GM19452 (cell line): ENCODE results near the gene MXD4.
A peak's percentile ranks its signal among the peaks of the same experiment; 100 is the strongest.

ENCODE experiments used
- ATAC-seq: cut with Tn5 transposase; IDR thresholded peaks from one replicate; pipeline ENCODE4 v1.9.1; 2021; ENCODE audit not compliant: unreplicated experiment

MXD4 gene

DNA sequence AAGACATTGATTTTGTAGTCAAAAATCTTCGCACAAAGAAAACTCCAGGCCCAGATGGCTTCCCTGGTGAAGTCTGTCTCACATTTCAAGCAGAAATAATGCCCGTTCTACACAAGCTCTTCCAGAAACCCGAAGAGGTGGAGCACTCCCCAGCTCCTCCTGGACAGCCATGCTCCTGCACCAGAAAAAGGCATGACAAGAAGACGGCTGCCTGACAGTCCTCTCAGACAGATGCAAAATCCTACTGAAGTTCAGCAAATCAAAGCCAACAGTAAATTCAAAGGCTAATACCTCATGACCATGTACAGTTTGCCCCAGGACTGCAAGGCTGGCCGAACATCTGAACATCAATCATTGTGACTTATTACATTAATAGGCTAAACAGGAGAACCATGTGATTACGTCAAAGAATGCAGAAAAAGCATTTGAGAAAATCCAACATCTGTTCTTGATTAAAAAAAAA lies 30.8 kb upstream of the MXD4 start:
- no peak for ATAC-seq

DNA sequence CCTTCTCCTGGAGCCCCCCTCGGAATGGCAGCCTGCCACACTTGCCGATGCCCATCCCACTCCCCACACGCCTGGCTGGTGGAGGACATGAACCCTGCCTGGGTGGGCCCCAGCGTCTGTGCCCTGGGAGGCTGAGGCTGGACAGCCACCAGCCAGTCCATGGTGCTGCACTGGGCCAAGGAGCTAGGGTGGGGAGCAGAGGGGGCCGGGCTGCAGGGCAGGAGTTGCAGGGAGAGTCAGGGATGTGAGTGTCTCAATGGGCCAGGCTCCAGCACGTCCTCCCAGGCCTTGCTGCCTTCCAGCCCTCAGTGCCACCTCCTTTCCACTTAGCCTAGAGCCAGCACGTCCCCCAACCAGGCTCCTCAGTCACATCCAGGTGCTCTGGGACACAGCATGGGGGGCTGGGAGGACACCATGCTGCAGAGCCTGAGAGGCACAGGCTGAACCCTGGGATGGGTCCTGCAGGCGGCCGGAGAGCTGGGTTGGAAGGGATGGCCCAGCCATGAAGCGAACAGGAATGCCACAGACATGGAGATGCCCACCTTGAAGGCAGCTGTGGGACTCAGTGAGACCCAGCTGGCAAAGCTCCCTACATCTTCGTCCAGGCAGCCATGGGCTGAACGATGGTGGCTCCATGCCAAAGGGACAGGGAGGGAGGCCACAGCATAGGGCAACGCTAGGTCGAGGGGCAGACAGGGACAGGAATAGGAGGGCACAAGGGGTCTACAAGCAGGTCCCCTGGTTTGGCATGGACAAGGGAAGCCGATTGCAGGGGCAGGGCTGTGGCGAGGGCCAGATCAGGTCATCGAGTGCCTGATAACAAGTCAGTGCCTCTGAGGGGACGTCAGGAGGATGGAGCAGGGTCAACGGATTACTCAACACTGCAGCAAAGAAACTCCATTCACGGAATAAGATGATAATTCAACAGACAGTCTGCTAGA lies 30.1 kb upstream of the MXD4 start:
- ATAC-seq: no peak

DNA sequence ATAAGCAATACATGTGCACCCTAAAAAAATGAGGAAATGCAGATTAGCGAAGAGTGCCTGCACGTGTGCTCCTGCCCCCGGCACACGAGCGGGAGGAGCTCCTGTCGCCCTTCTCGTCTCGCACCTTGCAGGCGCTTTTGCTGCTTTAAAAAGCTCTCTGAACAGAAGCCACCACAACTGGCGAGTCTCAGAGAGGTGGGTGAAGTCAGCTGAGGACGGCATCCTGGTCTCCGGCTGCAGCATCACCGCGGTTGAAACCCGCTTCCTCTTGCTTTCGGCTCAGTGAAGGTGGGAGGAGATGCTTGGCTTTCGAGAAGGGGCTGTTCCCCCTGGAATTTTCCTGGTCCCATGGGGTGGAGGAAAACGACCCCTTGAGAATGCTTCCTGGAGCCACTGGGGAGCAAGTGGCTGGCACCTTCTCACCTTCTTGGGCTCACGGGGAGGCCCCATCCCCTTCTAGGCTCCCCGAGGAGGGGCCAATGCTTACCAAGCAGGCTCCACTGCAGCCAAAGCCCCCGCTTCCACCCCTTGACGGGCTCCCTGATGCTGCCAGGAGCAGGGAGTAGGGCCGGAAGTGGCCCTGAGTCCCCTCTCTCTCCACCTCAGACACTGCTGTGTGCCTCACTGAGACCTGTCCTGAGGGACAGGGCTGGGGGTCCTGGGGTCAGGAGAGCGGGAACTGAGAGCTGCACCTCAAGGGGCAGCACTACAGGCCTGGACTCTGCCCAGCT lies 29.2 kb upstream of the MXD4 start:
- ATAC-seq: peak; percentile 46

DNA sequence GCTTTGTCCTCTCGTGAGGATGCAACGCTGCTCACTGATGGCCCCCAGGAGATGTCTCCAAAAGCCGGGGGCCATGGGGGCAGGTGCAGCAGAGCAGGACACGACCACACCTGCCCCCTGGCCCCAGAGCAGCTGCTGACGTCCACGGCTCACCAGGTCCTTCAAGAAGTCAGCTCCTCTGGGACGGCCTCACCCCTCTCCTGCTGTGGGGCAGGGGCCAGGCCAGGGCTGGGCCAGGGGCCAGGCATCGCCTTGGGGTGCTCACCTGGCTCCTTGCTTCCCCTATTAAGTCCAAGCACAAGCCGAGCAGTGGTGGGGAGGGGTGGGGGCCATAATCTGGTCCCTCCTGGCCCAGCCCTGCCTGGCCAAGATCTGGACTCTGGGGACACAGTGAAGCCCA lies 28.6 kb upstream of the MXD4 start:
- no peak for ATAC-seq

DNA sequence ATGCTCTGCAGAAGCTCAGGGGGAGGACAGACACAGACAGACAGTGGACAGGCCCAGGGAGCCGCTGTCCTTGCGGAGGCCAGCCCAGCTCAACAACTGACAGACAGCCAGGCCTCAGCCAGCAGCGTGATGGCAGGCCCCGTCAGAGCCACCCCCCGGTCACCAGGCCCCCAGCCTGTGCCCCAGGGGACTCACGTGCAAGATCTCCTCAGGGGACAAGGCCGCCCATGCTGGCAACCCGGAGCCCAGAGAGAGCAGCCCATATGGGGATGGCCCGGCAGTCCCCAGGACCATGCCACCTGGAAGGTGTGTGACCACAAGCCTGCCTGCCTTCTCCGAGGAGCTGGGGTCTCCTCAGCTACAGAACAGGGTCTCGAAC lies 28.0 kb upstream of the MXD4 start:
- no peak for ATAC-seq

DNA sequence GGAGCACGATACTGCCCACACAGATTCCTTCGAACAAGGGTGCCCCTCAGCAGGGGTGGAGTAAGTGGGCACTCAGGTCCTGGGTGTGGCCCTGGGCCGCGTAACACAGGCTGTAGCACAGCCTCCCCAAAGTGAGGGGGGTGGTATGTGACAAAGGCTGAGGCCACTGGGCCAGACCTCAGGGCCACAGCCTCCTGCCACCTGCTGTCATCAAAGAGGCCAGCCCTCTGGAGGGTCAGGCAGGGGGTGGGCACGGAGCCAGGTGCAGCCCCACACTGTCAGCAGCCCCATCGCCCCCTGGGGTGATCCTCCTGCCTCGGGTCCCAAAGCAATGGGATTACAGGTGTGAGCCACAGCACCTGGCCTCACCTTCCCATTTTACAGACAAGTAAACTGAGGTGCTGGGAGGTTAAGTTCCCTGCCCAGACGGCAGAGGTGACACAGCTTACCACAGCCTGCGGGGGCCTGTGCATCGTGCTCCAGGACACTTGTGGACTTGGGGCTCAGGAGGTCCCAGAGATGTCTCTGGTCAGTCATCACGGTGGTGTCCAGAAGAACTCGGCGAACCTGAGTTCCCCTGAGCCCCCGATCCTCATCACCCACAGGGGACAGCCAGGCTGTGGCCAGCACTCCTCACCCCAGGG lies 27.5 kb upstream of the MXD4 start:
- no peak for ATAC-seq

DNA sequence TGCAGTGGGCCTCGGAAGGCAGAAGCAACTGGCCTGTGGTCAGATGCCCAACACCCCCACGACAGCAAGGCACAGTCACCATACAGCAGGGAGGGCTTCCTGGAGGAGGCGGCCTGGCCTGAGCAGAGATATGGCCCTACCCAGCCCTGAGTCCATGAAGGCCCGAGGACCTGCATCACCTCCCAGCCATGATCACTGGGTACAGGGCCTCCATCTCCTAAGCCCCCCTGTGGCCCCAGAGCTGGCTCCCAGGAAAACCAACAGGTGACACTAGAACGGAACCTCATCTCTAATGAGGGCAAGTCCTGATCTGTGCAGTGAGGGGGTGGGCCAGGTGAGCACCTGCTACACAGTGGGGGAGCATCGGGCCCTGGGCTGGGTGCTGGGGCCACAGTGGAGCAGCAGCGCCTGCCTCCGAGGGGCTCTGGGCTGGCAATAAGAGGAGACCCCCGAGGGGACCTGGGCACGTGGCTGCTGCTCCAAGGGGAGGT lies 26.2 kb upstream of the MXD4 start:
- no peak for ATAC-seq

DNA sequence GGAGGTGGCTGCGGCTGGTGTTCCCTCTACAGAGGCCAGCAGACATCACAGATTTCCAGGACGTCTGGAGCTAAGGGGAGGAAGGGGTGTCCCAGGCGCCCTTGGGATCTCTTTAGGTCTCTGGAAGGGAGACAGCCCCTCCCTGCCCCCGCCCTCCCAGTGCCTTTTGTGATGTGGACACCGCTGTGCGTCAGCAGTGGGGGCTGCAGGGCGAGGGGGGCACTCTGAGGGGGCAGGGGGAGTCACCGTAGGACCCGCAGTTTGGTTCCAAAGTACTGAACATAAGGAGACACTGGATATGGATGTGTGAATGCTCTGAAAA lies 25.6 kb upstream of the MXD4 start:
- ATAC-seq: no peak

DNA sequence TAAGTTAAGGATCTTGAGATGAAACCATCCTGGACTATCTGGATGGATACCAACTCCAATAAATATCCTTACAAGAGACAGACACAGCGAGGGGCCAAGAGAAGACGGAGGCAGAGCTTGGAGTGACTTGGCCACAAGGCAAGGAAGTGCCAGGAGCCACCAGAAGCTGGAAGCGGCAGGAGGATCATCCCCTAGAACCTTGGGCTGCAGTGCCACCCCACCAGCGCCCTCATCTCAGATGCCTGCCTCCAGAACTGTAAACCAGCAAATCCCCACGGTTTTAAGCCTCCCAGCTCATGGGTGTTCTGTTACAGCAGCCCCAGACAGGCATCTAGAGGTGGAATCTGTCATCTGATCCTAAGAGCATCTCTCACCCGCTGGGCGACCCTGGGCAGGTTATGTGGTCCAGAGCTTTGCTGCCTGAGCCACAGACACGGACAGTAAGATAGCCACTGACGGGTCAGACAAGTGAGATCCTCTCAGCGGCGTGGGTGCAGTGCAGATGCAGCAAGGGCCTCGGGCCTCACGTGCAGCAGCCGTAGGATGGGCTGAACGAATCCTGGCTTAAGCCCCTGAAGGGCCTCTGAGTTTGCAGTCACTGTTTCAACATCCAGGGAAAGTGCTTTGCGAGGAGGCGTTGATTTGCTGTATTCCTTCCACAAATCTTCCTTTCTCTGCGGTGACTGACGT lies 25.1 kb upstream of the MXD4 start:
- no peak for ATAC-seq

DNA sequence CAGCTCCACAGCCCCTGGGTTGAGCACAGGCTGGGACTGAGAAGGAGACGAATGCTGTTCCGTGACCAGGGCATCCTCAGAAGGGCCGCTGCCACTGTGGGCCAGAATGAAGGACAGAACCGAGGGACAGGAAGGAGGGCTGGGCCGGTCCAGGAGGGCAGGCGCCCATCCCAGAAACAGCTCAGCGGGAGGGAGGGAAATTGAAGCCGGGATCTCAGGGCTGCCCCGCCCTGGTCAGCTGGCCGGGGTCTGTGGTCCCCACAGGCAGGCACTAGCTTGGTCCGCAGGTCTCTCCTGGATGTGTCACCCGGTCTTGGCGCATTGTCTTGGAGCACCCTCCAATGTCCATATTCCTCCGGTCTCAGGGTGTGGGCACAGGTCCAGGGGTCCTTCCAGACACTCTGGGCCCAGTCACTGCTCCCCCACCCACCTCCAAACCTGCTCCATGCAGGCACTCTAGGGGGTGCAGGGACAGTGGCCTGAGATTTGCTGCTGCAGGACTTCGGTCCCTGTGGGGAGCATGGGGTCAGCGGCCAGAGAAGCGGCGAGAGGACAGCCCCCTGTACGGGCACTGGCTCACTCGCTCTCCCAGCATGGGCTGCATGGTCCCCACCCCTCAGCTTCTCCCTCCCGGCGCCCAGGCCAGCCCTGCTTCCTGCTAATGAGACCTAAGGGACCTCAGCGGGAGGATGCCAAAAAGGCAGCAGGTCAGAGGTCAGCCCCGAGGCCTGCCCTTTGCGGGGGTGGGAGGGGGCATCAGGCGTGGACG lies 23.9 kb upstream of the MXD4 start:
- ATAC-seq: no peak

DNA sequence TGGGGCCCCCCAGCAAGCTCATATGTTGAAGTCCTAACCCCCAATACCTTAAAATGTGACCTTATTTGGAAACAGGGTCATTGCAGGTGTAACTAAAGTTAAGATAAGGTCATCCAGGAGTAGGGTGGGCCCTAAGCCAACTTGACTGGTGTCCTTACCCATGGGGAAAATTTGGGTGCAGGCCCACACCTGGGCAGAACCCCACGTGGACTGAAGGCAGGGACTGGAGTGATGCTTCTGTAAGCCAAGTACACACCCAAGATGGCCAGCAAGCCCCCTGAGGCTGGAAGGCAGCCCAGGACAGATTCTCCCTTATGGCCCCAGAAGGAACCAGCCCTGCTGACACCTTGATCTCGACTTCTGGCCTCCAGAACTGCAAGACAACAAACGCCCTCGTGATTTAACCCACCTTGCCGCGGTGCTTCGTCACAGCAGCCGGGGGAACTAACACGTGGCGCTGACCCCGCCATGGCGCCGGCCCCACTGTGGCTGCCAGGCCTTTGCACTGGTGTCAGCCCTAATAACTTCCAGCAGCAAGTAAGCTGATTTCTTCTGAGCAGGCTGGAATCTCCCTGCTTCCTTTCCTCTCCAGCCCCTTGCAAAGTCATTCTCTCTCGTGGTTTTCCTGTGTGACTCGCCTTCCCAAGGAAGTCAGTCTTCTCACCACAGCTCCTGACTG lies 23.2 kb upstream of the MXD4 start:
- ATAC-seq: no peak

DNA sequence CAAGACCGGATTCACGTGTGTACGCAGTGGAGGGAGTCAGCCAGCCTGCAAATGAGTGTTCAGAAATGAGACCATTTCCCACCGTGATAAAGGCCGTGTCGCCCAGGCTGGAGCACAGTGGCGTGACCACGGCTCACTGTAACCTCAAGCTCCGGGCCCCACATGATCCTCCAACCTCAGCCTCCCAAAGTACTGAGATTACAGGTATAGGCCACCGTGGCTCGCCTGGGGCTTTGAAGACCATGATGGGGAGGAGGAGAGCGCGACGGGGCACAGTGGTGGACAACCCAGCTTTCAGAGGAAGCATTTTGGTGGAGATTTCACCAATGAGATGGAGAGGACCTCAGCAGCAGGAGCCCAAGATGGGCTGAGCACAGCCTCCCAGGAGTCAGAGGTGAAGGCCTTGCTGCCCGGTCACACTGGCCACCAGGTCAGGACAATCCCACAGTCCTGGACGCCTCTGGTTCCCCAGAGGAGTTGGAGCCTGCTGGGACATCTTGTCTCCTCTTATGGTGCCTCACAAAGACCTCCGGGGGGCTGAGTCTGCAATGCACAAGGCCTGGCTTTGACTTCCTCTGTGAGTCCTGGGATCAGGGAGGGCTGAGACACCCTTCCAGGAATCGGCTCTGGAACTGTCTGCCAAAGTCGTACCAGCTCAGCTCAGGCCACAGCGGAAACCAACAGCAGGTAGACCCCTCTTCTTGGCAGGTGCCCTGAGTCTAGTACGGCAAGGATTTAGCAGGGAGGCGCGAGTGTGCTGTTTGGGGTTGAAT lies 22.4 kb upstream of the MXD4 start:
- ATAC-seq: no peak

DNA sequence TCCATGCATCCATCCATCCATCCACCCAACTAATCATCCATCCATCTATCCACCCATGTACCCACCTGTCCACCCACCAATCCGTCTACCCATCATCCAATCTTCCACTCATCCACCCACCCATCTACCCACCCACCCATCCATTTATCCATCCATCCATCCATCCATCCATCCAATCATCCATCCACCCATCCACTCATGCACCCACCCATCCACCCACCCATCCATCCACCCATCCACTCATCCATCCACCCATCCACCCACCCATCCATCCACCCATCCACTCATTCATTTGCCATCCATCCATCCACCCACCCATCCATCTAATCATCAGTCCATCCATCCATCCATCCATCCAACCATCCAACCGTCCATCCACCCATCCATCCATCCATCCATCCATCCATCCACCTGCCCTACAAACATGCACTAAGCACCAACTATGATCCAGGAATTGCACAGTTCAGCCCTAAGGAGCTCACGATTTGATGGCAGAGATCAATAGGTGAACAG lies 21.3 kb upstream of the MXD4 start:
- no peak for ATAC-seq

DNA sequence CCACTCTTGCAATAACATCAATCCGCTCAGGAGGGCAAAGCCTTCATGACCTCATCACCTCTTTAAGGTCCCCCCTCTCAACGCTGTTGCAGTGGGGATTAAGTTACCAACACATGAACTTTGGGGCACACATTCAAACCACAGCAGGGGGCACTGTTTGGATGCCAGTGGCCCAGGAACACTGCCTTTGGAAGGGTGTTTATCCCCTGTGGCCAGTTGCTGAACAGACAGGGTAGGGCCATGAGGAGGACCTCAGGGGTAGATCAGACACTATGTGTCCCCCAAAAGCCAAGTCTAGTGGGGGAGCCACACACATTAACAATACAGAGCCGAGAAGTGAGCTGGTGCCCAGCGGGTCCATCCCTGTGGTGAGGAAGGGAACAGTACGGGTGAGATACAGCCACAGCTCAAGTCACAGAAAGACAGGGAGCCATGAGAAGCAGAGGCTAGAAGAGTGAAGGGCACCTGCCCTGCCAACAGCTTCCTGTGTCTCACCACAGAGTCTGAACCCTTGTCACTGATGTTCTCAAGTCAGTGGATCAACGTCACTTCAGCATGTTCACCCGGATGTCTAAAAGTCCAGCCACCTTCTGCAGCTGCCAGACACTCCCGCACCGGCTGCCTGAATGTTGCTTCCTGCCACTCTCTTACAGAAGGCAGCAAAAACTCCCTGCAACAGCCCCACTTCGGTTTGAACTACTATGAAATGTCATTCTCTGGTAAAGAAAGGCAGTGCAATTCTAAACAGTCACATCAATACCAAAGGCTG lies 19.9 kb upstream of the MXD4 start:
- peak; percentile 88 for ATAC-seq

DNA sequence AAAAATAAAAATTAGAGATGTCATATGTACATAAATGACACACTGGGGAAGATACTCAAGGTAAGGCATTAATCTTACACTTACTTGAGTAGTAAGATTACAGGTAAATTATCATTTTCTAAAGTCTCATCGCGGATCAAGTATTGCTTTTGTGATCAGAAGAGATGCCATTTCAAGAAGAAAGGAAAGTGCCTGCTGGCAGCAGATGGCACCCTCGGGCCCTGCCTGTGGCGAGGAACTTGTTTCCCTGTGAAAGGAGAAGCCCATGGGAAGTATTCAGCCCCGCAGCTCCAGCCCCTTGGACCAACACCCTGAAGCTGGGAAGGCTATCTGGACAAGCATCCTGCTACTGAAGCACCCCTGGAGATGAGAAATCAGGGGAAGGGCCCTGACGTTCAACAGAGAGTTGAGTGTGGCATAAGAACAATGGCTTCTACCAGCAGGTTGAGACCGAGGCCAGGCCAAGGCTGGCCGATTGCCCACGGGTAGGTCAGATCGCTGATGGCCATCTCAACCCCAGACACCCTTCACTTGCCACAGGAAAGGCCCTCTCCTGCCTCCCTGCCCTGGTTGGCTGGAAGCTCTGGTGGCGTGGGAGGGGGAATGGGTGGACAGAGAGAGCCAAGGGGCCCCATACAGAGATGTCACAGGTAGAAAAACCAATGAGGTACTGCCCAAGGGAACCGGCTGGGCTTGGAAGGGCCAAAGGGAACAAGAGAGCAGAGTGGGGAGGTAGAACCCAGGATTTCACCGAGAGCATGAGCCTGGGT lies 18.8 kb upstream of the MXD4 start:
- no peak for ATAC-seq

DNA sequence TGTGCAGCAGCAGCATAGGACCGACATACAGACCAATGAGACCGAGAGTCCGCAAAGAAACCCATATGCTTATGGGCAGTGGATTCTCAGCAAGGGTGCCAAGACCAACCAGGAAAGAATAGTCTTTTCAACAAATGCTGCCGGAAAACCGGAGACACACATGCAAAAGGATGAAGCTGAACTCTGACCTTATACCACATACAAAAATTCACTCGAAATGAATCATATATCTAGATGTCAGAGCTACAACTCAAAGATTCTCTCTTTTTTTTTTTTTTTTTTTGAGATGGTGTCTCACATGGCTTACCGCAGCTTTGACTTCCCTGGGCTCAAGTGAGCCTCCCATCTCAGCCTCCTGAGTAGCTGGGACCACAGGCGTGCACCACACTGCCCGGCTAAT lies 16.0 kb upstream of the MXD4 start:
- no peak for ATAC-seq

DNA sequence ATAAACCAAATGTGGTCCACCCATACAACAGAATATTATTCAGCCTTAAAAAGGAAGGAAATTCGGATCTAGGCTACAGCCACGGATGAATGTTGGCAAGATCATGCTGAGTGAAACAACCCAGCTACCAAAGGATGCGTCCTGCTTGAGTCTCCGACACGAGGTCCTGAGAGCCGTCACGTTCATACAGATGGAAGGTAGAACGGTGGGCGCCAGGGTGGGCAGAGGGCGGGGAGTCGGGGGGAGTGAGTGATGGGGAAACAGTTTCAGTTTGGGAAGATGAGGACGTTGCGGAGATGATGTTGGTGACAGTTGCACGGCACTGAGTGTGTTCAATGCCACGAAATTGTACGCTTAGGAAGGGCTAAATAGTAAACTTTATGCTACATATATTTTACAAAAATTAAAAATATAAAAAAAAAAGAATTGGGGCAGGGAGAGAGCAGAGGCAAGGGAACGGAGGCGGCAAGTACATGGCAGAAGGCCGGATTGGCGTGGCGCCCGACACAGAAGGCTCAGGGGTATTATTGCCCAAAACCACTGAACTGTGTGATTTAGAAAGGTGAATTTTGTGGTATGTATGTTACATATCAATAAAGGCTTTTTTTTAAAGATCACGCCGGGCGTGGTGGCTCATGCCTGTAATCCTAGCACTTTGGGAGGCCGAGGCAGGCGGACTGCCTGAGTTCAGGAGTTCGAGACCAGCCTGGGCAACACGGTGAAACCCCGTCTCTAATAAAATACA lies 14.8 kb upstream of the MXD4 start:
- no peak for ATAC-seq
